ENCODE measurements around the gene PCK2.

GRCh38 chr14:24063263-24063836 is 30.8 kb upstream of the PCK2 start:
- TF ChIP-seq CTCF (conservative IDR thresholded peaks at IDR 0.05; ENCODE audit: low read depth, low read length) (no peak), EZH2 (IDR thresholded peaks at IDR 0.05; ENCODE audit: borderline replicate concordance, low read depth, low read length, poor library complexity, severe bottlenecking) (no peak)

All from A673 (cell line).